ENCODE results near the gene OR4F15. TPM values are rescaled to one million over a fixed set of nuclear protein-coding genes. Genes with fewer than 3 reads are reported as not detected.

Gene OR4F15
- total and polyA plus RNA-seq, 2 of the 4 experiments (the other 2 are of a cell fraction): 0.36 TPM; not detected in 1

- TF ChIP-seq FOS (IDR thresholded peaks at IDR 0.05; ENCODE audit: low read depth, low read length): peak; percentile 62; the same call in 1 of the 2 replicates
These were observed 2.0 kb downstream of the OR4F15 start (continued) for GRCh38 chr15:101813803-101814534.

GRCh38 chr15:101820781-101821180 lies 8.8 kb downstream of the OR4F15 start:
- H3K56ac ChIP-seq (ENCODE audit: extremely low read depth, insufficient read depth, low read length): no peak overlapping the region
- dilution Hi-C loops (cut with HindIII; ENCODE audit: low sequenced_read_pairs, unreplicated experiment) (no loop called here), intact Hi-C loops (cut with micrococcal nuclease) (no loop called here), in situ Hi-C loops (cut with MboI; ENCODE audit: low sequenced_read_pairs) (no loop called here)
- no peaks in the 10 kb centered on the region for H4K20me1 ChIP-seq (ENCODE audit: insufficient read depth, low read length)
- no peaks in the 10 kb centered on the region for H3K4me1 ChIP-seq (ENCODE audit: control insufficient read depth, insufficient read depth, low read length)
- H3K9ac ChIP-seq (ENCODE audit: low read depth, low read length): no peak overlapping the region
- H3K23ac ChIP-seq (ENCODE audit: low read depth, low read length): no peak overlapping the region
- H4K91ac ChIP-seq (ENCODE audit: insufficient read depth, low read depth, low read length): no peak overlapping the region
- no peak overlapping the region for H2AK9ac ChIP-seq (replicated peaks; ENCODE audit: low read depth, low read length, poor library complexity)
- no peak overlapping the region for H2BK15ac ChIP-seq (ENCODE audit: low read depth, low read length)
- no peak overlapping the region for H2BK5ac ChIP-seq (ENCODE audit: low read depth, low read length, poor library complexity, severe bottlenecking)
- H3K27me3 ChIP-seq (ENCODE audit: control insufficient read depth, insufficient read depth, low read length): no peaks in the 10 kb centered on the region
- no peak overlapping the region for H3K18ac ChIP-seq (ENCODE audit: low read depth, low read length)
- ATAC-seq (ENCODE audit: low read depth) (no peak), DNase-seq (no peak)
- no peak overlapping the region for H3K4ac ChIP-seq (ENCODE audit: low read depth, low read length)
- H2BK20ac ChIP-seq (ENCODE audit: low read depth, low read length): peak overlapping the region; percentile 16; the same call in 1 of the 2 replicates
- H4K8ac ChIP-seq (ENCODE audit: low read depth in 2 of 2, low read length in 2 of 2): no peak overlapping the region
- H4K5ac ChIP-seq (ENCODE audit: low read depth, low read length): no peak overlapping the region
- no peaks in the 10 kb centered on the region; the same call in 1 of the 2 replicates for H3K9me1 ChIP-seq (ENCODE audit: insufficient read depth, low read length)
- WGBS, 2 experiments (ENCODE audit: extremely low coverage in 2 of 2, insufficient read length in 1 of 2): 86% methylated on average over 1 of the region's 6 CpGs; no CpG with 5 or more reads in 1 of the 2 experiments
- H2AFZ ChIP-seq (replicated peaks; ENCODE audit: low read length, poor library complexity): no peak overlapping the region
- BruUV-seq (replicated peaks): no TSS peak
- no peaks in the 10 kb centered on the region for H3K36me3 ChIP-seq (ENCODE audit: control insufficient read depth, insufficient read depth, low read length)
- H3K14ac ChIP-seq (replicated peaks; ENCODE audit: low read depth, low read length): no peak overlapping the region
- ChIA-PET CTCF (no interaction called here), POLR2A (ENCODE audit: unreplicated experiment) (no interaction called here)
- no peak overlapping the region for H2BK120ac ChIP-seq (ENCODE audit: low read depth, low read length)
- no peak overlapping the region for H2AK5ac ChIP-seq (ENCODE audit: low read depth, low read length)
- TF ChIP-seq FOS (IDR thresholded peaks at IDR 0.05; ENCODE audit: low read depth, low read length) (no peak), RAD21 (IDR thresholded peaks at IDR 0.05; ENCODE audit: low read length) (no peak), BHLHE40 (IDR thresholded peaks at IDR 0.05; ENCODE audit: low read depth, low read length) (no peak), ELK1 (IDR thresholded peaks at IDR 0.05; ENCODE audit: borderline replicate concordance, low read depth, low read length) (no peak), POLR2A (IDR thresholded peaks at IDR 0.05; ENCODE audit: low read depth, low read length) (no peak), CEBPB (IDR thresholded peaks at IDR 0.05; ENCODE audit: low read depth, low read length) (no peak), MAFK (IDR thresholded peaks at IDR 0.05; ENCODE audit: low read depth, low read length) (no peak), RFX5 (IDR thresholded peaks at IDR 0.05; ENCODE audit: low read depth, low read length) (no peak), RCOR1 (IDR thresholded peaks at IDR 0.05; ENCODE audit: insufficient replicate concordance, low read length) (no peak), SMC3 (IDR thresholded peaks at IDR 0.05; ENCODE audit: low read depth, low read length) (no peak), MAZ (IDR thresholded peaks at IDR 0.05; ENCODE audit: borderline replicate concordance, low read depth, low read length) (no peak), CTCF (conservative IDR thresholded peaks at IDR 0.05; ENCODE audit: low read depth, low read length) (no peak), USF2 (IDR thresholded peaks at IDR 0.05; ENCODE audit: low read depth, low read length) (no peak)
- H3K9me3 ChIP-seq (ENCODE audit: control insufficient read depth, insufficient read depth, low read length): no peaks in the 10 kb centered on the region
- no peak overlapping the region for H3K27ac ChIP-seq (ENCODE audit: insufficient read depth, low read length)
- no peak overlapping the region for H3K4me2 ChIP-seq (ENCODE audit: low read depth, low read length)
- no peaks in the 10 kb centered on the region for H3K79me1 ChIP-seq (ENCODE audit: low read depth in 1 of 2, low read length in 2 of 2)
- H3K4me3 ChIP-seq (ENCODE audit: insufficient read depth, low read depth, low read length): no peak overlapping the region

Data from IMR-90 (cell line).